ENCODE results near the gene DPYD. TPM values are rescaled to one million over a fixed set of nuclear protein-coding genes. Genes with fewer than 3 reads are reported as not detected.

The DPYD gene
- total RNA-seq, 2 donors from 2014 or later, result 9.2 to 17.5 TPM

- no peak for TF ChIP-seq CTCF (conservative IDR thresholded peaks at IDR 0.05)
- Mint-ChIP-seq H3K27me3 (ENCODE audit: insufficient read depth) (no peaks in the 10 kb centered on the region), H3K9me3 (no peaks in the 10 kb centered on the region), H3K36me3 (ENCODE audit: low read depth) (no peaks in the 10 kb centered on the region), H3K4me1 (no peaks in the 10 kb centered on the region), H3K4me3 (no peak overlapping the region), H3K27ac (no peak overlapping the region)
- no peaks in the 10 kb centered on the region for H3K9me3 ChIP-seq (ENCODE audit: control insufficient read depth, low read length)
- no peak overlapping the region for H3K27ac ChIP-seq (ENCODE audit: low read depth, low read length)
- no peaks in the 10 kb centered on the region for H3K27me3 ChIP-seq (ENCODE audit: control insufficient read depth, insufficient read depth, low read length, poor library complexity, severe bottlenecking)
- no peak overlapping the region for H3K9ac ChIP-seq (ENCODE audit: extremely low read depth, low read length, poor library complexity, severe bottlenecking)
- WGBS, 2 experiments (ENCODE audit: insufficient coverage in 1 of 2, insufficient read length in 1 of 2), result 79% methylated on average over 2 of the region's 2 CpGs; no CpG with 5 or more reads in 1 of the 2 experiments
- H3K36me3 ChIP-seq (ENCODE audit: control insufficient read depth, insufficient read depth, low read length), result no peaks in the 10 kb centered on the region
- H3K4me3 ChIP-seq (ENCODE audit: low read length), result no peak overlapping the region
- no peaks in the 10 kb centered on the region for H3K4me1 ChIP-seq (ENCODE audit: control insufficient read depth, insufficient read depth, low read length)
- DNase-seq, result no peak
These were observed 124.1 kb downstream of the DPYD start for GRCh38 chr1:97796711-97797110.

GRCh38 chr1:97792655-97793054, 128.2 kb downstream of the DPYD start:
- Histone ChIP-seq H3K9ac (ENCODE audit: extremely low read depth, low read length, poor library complexity, severe bottlenecking) (no peak overlapping the region), H3K9me3 (ENCODE audit: control insufficient read depth, low read length) (no peaks in the 10 kb centered on the region), H3K36me3 (ENCODE audit: control insufficient read depth, insufficient read depth, low read length) (no peaks in the 10 kb centered on the region), H3K27me3 (ENCODE audit: control insufficient read depth, insufficient read depth, low read length, poor library complexity, severe bottlenecking) (no peaks in the 10 kb centered on the region), H3K4me1 (ENCODE audit: control insufficient read depth, insufficient read depth, low read length) (no peaks in the 10 kb centered on the region), H3K27ac (ENCODE audit: low read depth, low read length) (no peak overlapping the region), H3K4me3 (ENCODE audit: low read length) (no peak overlapping the region)
- Mint-ChIP-seq H3K27ac (no peak overlapping the region), H3K27me3 (ENCODE audit: insufficient read depth) (no peaks in the 10 kb centered on the region), H3K9me3 (no peaks in the 10 kb centered on the region), H3K36me3 (ENCODE audit: low read depth) (no peaks in the 10 kb centered on the region), H3K4me1 (no peaks in the 10 kb centered on the region), H3K4me3 (no peak overlapping the region)
- DNase-seq, result no peak
- WGBS, 2 experiments (ENCODE audit: insufficient coverage in 1 of 2, insufficient read length in 1 of 2), result 90 to 95% methylated on average over 2 to 4 of the region's 4 CpGs
- no peak for TF ChIP-seq CTCF (conservative IDR thresholded peaks at IDR 0.05)

- H3K4me1 ChIP-seq (ENCODE audit: control insufficient read depth, insufficient read depth, low read length), result no peaks in the 10 kb centered on the region
- no peaks in the 10 kb centered on the region for H3K9me3 Mint-ChIP-seq
- no peak overlapping the region for H3K4me3 ChIP-seq (ENCODE audit: low read length)
- H3K4me3 Mint-ChIP-seq, result no peak overlapping the region
- no peak overlapping the region for H3K27ac Mint-ChIP-seq
- no peak for TF ChIP-seq CTCF (conservative IDR thresholded peaks at IDR 0.05)
- DNase-seq, result no peak
- no peaks in the 10 kb centered on the region for H3K9me3 ChIP-seq (ENCODE audit: control insufficient read depth, low read length)
- H3K27me3 ChIP-seq (ENCODE audit: control insufficient read depth, insufficient read depth, low read length, poor library complexity, severe bottlenecking), result no peaks in the 10 kb centered on the region
- H3K4me1 Mint-ChIP-seq, result no peaks in the 10 kb centered on the region
- no peaks in the 10 kb centered on the region for H3K27me3 Mint-ChIP-seq (ENCODE audit: insufficient read depth)
- H3K36me3 ChIP-seq (ENCODE audit: control insufficient read depth, insufficient read depth, low read length), result no peaks in the 10 kb centered on the region
- H3K9ac ChIP-seq (ENCODE audit: extremely low read depth, low read length, poor library complexity, severe bottlenecking), result no peak overlapping the region
- H3K36me3 Mint-ChIP-seq (ENCODE audit: low read depth), result no peaks in the 10 kb centered on the region
- no peak overlapping the region for H3K27ac ChIP-seq (ENCODE audit: low read depth, low read length)
These were observed 129.6 kb downstream of the DPYD start for GRCh38 chr1:97791251-97791650.

Data from endodermal cell (in vitro differentiated cells).